Medulla oblongata (tissue), 1 donor: ENCODE measurements around the gene PKIG.
"Not testable (repeated sequence)": the region's sequence is repeated elsewhere in the genome, so short reads cannot be mapped to it uniquely, and the experiment has no call there.

Experiments
- DNase-seq: peaks from one replicate; pipeline ENCODE4 v3.0.0-alpha.2; 2015; ENCODE audit errors: extremely low spot score

Gene PKIG

GRCh38 chr20:44582311-44583025 lies at the start of gene PKIG:
PKIG (plus strand) TSS chr20:44582579; CDS start chr20:44614557, 31,978 bp downstream.
- DNase-seq: no peak

DNA sequence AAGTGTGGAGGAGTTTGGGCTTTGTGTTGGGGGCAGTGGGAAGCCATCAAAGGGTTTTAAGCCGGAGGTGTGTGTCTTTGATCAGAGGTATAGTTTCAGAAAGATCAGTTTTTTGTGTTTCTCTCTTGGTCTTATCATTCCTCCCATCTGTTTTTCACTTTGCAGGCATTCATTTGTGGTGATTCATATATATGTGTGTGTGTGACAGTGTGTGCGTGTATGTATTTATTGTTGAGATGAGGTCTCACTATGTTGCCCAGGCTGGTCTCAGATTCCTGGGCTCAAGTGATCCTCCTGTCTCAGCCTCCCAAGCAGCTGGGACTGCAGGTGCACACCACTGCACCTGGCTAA lies 49.4 kb upstream of the PKIG start:
- DNase-seq: no peak

DNA sequence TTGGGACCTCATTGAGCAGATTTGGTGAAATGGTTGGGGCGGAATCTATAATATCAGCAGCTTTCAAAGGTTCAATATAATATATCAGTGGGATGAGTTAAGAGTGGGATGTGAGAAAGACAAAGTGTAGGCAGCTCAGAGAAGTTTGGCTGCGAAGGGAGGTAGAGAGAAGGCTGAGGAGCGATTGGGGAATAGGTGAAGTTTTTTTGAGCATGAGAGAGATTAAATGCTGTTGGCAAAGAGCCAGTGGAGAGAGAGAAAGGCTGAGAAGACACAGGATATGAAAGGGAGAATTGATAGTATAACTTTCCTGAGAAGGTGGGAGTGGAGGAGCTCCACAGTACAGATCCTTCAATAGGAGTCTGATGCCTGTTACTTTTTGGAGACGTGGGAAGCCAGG lies 48.5 kb upstream of the PKIG start:
- no peak for DNase-seq

- no peak for DNase-seq
Measured at GRCh38 chr20:44536175-44536574, 46.2 kb upstream of the PKIG start.

DNA sequence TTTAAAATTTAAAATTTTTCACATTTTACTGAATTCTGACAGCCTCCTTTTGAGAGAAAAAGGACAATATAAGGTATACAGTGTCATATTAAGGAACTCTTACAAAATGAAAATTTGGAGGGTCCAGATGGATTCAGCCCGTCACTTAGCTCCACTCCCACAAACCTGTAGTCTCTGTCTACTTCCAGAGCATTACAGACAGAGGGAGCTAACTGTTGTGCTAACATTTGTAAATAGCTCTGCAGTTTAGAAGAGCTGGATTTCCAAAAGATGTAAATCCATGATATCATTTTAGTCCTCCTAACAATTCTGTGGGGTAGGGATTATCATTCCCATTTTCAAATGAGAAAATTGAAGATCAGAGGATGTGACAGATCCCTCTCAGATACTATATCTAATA lies 44.4 kb upstream of the PKIG start:
- DNase-seq: no peak

GRCh38 chr20:44540834-44541233 lies 41.5 kb upstream of the PKIG start:
- no peak for DNase-seq

DNA sequence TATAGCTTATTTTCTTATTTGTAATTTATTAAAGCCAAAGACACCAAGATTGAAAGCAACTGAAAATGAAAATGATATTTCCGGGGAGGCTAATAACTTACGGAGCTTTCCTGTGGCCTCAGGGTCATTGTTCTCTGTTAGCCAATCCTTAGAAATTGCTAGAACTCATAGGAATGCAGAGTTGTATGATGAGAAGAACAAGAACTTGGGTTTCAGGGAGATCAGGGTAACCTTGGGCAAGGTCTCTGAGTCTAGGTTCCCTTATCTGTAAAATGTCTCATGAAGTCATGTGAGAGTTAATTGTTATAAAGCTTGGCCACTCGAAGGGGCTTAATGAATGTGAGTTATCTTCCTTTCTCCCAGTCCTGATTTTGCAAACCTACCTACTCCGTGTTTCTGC lies 40.4 kb upstream of the PKIG start:
- DNase-seq: no peak

DNA sequence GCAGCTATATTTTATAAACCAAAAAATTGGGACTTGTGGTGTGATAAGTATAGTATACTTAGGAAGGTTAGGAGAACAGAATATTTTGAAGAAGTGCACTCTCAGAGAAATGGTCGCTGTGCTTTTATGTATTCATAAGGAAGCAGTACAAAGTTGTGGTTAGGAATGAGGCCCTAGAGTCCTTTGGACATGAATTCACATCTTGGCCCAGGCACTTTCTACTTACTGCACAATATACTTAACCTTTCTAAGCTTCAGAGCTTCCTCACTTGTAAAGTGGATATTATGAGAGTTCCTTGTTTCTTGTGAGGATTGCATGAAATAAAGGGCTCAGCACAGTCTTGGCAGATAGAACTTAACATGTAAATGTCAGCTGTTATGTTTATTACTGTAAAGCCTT lies 39.5 kb upstream of the PKIG start:
- DNase-seq: no peak

GRCh38 chr20:44543358-44543757 lies 39.0 kb upstream of the PKIG start:
- DNase-seq: no peak

GRCh38 chr20:44544263-44544662 lies 38.1 kb upstream of the PKIG start:
- no peak for DNase-seq

DNA sequence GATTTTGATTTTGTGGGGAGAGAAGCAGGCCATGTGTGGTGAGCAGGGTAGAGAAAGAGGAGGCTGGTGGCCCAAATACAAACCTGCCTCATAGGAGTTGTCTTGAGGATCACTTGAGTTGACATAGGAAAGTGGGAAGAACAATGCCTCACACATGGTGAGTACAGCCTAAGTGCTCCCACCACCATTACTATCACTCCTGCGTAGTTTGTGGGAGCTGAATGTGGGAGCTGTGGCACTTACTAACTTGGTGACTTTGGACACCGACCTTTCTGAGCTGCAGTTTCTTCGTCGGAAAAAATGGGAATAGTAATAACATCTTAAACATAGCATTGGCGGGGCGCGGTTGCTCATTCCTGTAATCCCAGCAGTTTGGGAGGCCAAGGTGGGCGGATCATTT lies 35.0 kb upstream of the PKIG start:
- DNase-seq: no peak

DNA sequence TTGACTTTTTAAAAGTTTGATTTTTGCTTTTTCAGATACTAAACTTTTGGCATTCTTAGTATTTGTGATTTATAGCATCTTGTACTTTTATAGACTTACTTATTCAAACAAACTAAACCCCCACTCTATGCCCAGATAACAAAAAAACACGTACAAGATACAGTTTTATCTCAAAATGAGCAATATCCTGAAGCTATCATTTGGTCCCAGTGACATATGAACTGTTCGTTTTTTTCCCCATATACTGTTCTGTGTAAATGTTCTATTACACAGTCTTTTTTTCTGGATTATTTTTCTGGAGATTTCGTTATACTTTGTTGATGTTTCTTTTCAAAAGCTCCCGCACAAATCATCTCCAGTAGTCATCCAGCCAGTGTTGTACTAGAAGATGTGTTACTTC lies 33.3 kb upstream of the PKIG start:
- DNase-seq: no peak

GRCh38 chr20:44552050-44552449 lies 30.3 kb upstream of the PKIG start:
- DNase-seq: no peak

DNA sequence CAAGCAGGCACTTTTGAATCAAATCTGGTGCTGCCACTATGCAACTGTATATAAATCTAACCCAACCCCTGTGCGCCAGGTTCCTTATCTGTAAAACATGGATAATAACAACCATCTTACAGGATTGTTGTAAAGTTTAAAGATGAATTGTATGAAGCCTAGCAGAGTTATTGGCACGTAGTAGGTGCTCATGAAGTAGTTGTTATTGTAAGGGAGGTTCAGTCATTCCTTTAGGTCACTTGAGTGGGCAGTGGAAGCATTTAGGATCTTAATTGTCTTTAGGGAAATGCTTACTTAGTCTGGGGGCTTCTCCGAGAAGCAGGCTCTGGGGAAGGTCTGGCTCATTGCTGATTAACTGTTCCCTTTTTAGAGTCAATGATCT lies 29.8 kb upstream of the PKIG start:
- DNase-seq: no peak

DNA sequence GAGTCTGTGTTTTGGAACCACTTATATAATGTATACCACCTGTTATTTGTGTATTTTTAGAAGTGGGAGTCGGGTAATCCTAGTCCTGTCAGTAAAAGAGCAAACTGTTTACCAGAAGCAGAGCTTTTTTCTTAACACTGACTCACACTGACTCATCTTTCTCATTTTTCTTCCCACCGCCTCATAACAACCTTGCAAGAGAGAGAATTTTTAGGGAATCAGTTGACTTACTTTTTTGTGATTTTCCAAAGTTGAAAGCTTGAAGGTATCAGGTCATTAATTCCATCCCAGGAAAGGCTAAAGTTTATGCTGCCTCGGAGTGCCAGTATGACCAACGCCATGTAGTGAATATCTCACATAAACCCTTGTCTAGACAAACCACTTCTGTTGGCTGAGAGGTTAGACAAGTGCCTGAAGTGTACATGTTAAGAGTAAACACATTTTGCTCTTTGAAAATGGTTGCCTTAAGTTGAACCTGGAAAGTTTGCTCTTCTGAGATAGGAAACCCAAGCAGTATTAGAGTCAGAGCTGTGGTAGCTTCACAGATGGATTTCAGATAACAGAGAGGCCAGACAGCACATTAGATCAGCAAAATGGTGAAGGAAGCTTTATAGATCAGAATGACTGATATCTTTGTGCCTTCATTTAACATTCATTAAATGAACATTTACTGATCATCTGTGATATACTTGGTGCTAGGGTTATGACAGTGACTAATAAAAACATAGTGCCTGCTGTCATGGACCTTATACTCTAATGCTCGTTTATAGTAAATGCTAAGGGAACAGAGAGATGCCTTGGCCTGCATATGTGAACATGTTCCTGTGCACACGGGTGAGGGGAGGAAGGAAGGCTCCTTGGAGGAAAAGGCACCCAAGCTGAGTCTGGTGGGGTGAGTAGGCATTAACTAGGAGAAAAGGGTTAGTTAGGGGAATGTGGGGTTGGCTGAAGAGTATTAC lies 29.1 kb upstream of the PKIG start:
- no peak for DNase-seq

DNA sequence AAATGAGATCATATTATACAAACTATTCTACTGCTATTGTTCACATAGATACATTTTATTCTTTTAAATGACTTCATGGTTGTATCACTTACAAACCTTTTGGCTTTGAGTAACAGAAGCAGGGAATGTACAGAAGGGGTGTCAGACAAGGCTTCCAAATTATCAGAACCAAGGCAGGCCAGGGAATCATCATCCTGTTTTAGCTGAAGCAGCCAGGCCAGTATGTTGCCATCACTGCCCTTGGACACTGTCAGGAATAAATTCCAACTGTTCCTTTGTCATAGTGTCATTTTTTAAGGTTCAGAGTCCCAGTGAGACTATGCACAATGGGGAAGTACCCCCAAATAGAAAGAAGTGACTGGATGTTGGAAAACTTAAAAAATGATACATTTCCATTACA lies 23.1 kb upstream of the PKIG start:
- no peak for DNase-seq

GRCh38 chr20:44560229-44560628 lies 22.1 kb upstream of the PKIG start:
- no peak for DNase-seq

DNA sequence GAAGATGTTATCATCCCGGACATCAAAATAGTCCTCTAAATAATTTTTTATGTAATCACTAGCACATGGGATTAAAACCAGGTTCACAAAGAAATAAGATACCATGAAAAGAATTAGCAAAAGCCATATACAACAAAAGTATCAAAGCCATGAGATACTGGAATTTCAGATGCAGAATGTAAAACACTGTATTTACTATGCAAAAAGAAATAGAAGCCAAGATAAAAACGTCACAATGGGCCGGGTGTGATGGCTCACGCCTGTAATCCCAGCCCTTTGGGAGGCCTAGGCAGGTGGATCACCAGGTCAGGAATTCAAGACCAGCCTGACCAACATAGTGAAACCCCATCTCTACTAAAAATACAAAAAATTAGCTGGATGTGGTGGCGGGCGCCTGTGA lies 21.6 kb upstream of the PKIG start:
- not testable (repeated sequence) for DNase-seq

- DNase-seq: no peak
Measured at GRCh38 chr20:44561876-44562275, 20.5 kb upstream of the PKIG start.

DNA sequence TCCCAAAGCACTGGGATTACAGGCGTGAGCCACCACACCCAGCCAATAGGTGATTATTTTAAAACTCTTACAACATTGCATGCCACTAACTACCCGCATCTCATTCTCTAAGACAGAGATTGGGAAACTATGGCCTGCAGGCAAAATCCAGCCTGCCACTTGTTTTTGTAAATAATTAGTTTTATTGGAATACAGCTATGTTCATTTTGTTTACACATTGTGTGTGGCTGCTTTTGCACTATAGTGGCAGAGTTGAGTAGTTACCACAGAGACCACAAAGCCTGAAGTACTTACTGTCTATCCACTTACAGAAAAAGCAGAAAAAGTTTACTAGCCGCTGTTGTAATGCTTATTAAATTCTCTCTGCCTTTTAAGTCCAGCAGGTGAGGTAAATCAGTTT lies 16.4 kb upstream of the PKIG start:
- DNase-seq: no peak

DNA sequence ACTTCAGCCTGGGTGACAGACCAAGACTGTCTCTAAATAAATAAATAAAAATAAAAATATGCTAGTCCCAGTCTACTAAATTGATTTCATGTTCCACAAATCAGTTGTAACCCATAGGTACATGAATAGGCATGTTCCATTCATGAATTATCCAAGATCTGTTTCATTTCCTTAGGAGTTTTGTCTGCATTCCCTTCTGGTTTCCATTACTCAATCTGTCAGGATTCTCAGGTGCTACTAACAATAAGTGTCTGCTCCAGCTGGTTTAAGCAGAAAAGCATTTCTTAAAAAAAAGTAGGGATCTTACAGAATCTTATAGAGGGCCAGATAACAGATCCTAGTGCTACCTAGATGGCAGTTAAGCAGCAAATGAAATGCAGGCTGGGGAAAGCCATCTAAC lies 15.6 kb upstream of the PKIG start:
- DNase-seq: no peak

DNA sequence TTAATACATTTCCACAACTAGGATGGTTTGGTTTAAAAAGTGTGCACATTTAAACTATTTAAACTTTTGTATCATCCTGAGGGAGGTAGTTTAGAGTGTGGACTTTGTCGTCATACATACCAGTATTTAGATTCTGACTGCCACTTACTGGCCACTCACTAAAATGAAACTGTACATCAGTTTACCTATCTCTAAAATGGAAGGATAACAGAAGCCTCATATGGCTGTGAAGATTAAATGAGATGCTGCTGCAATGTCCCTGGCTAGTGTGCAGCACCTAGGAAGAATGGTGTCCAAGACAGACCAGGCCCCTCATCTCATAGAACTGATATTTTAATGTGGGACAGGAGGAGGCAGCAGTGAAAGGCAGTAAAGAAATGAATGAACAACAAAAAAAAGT lies 12.0 kb upstream of the PKIG start:
- DNase-seq: no peak

DNA sequence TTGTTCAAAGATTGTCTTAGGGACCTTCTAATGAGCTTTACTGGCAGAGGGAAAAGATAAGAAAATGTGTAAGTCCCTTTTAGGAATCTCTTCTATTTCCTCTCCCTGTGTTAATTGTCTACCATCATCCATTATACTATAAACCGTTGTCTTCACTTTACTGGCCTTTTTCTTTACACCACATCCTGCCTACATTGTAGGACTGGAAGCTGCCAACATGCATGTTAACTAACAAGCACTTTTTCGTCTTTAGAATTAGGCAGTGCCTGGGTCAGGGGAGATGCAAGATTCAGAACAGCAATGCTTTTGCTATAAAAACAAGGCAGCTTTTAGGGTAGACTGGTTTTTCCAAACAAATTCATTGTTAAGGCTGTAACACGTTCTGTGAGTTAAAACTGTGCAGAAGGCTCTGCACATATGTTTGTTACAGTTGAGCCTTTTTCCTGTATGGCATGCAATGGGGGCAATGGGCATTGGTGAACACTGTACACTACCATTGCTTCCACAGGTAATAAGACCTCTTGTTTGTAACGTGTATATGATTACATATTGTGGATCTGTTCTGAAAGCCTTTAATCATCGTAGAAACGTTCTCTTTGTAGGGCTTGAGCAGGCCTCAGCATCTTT lies 10.9 kb upstream of the PKIG start:
- DNase-seq: no peak
